Esophagus squamous epithelium (tissue), 5 donors: ENCODE data around the gene TEX47. TPM values are rescaled to one million over a fixed set of nuclear protein-coding genes. Genes with fewer than 3 reads are reported as not detected.

ENCODE experiments used
- DNase-seq: peaks from one replicate; lab custom pipeline; 2025; lab: John Stamatoyannopoulos, UW
- H3K27ac ChIP-seq, 4 donors: fragments of 200-600 bp; sonication (generic); one replicate each; pipeline ENCODE4 v1.5.1; 2016 to 2019; ENCODE audit warnings: mild to moderate bottlenecking in 1 of 4
- H3K27me3 ChIP-seq, 4 donors: fragments of 200-600 bp; sonication (generic); 1 replicate in 3 of 4; 2 replicates in 1 of 4; pipeline versions ENCODE4 v1.5.1 to v1.6.0; 2017 to 2021; ENCODE audit warnings: antibody characterized with exemption in 1 of 4
- H3K36me3 ChIP-seq, 3 donors: fragments of 200-600 bp; sonication (generic); one replicate each; pipeline ENCODE4 v1.5.1; 2016 to 2019
- H3K4me1 ChIP-seq, 3 donors: fragments of 200-600 bp; sonication (generic); one replicate each; pipeline ENCODE4 v1.5.1; 2017 to 2019
- H3K4me3 ChIP-seq, 4 donors: fragments of 200-600 bp; sonication (generic); 1 replicate in 3 of 4; 2 replicates in 1 of 4; pipeline ENCODE4 v1.5.1; 2016 to 2019; ENCODE audit warnings: mild to moderate bottlenecking in 2 of 4, moderate library complexity in 1 of 4
- H3K9me3 ChIP-seq, 3 donors: fragments of 200-600 bp; sonication (generic); one replicate each; pipeline ENCODE4 v1.5.1; 2016 to 2019
- POLR2A ChIP-seq, 4 donors: fragments of 450-650 bp; IDR thresholded peaks; one replicate each; pipeline ENCODE4 v1.6.1; 2017; ENCODE audit warnings: antibody characterized with exemption in 4 of 4, mild to moderate bottlenecking in 4 of 4, moderate library complexity in 3 of 4
- WGBS, 2 donors: methylation state at CpG; one replicate each; pipeline ENCODE4 v1.1.5; 2018; 5-methylcytosine and 5-hydroxymethylcytosine counted together
- intact Hi-C: fragments of 100-400 bp; cut with DNase I; formaldehyde crosslinking; loops from one replicate; pipeline ENCODE4 v1.15.0; 2022
- total RNA-seq, 4 donors: library from RNA; depleted of rRNA; stranded (reverse); fragments of >200 nt; gene quantifications; one replicate each; pipeline ENCODE4 v1.1.0, GENCODE V29; 2016
- TF ChIP-seq, protein P1 (sequence below), 6 experiments: fragments of 450-650 bp in 4 of 6; fragments of 200-600 bp in 2 of 6; sonication (generic) in 2 of 6; IDR thresholded peaks; one replicate each; pipeline ENCODE4 v1.5.1; 2016 to 2019; ENCODE audit warnings: antibody characterized with exemption in 6 of 6, mild to moderate bottlenecking in 4 of 6, moderate library complexity in 4 of 6
- donor health status: DM: yes; HTN: yes; CAD: no.

Gene TEX47
- total RNA-seq, 4 donors from 2014 or later: not detected

DNA sequence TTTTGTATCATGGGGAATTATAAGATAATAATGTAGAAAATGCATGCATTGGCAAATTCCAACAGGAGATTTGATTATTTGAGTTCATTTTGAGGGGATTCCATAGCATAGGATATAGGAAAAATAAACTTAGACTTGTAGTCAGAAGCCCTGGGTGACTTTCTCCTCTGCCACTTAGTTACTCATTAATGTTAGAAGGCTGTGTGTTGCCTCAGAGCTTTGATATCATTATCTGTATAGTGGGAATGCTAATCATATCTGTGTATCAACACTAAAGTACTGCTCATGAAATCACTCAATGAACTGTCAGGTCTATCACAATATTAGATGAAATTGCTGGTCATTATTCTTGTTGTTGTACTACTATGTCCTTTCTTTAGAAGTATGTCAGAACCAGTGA is 23.0 kb upstream of the TEX47 start:
- no peaks in the 10 kb centered on the region for H3K9me3 ChIP-seq
- no peak overlapping the region for H3K4me3 ChIP-seq
- no peaks in the 10 kb centered on the region for H3K4me1 ChIP-seq
- TF ChIP-seq POLR2A (IDR thresholded peaks at IDR 0.05): no peak
- TF ChIP-seq, protein P1, sequence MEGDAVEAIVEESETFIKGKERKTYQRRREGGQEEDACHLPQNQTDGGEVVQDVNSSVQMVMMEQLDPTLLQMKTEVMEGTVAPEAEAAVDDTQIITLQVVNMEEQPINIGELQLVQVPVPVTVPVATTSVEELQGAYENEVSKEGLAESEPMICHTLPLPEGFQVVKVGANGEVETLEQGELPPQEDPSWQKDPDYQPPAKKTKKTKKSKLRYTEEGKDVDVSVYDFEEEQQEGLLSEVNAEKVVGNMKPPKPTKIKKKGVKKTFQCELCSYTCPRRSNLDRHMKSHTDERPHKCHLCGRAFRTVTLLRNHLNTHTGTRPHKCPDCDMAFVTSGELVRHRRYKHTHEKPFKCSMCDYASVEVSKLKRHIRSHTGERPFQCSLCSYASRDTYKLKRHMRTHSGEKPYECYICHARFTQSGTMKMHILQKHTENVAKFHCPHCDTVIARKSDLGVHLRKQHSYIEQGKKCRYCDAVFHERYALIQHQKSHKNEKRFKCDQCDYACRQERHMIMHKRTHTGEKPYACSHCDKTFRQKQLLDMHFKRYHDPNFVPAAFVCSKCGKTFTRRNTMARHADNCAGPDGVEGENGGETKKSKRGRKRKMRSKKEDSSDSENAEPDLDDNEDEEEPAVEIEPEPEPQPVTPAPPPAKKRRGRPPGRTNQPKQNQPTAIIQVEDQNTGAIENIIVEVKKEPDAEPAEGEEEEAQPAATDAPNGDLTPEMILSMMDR (IDR thresholded peaks at IDR 0.05): no peak
- intact Hi-C loops: no loop called here
- H3K27me3 ChIP-seq: no peaks in the 10 kb centered on the region
- no peak overlapping the region for H3K27ac ChIP-seq
- H3K36me3 ChIP-seq: no peaks in the 10 kb centered on the region
- no peak for DNase-seq

DNA sequence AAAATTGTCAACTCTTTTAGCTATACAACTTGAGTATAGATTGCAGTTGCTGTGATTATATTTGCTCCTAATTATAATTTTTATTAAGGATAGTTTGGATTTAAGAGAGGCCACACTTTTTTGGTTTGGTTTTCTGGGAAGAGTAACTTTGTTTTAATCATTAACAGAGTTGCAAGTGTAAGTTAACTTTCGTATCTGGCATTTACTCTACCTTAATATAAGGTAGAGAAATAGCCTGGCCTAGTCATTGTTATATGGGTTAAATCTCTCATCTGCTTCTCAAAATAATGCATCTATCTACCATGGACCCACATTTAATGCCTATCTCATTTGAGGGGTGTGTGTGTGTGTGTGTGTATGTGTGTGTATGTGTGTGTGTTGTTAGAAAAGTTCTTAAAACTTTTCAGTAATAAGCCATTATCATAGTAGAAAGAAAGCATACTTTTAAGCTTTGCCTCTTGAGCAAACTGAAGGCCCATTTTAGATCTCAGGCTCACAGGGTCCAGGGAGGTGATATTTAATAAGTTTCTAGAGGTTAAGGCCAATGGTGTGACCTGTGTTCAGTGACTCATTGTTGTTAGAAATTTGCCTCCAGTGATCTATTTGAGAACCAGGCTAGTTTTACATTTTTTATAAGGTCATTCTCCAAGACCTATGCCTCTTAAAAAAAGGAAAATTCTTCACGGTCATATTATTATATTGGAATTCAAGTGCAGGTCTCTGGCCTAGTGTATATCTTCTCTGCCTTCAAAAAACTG is 10.9 kb upstream of the TEX47 start:
- Histone ChIP-seq H3K27me3 (no peaks in the 10 kb centered on the region), H3K27ac (no peak overlapping the region), H3K4me1 (no peaks in the 10 kb centered on the region), H3K9me3 (no peaks in the 10 kb centered on the region), H3K36me3 (no peaks in the 10 kb centered on the region), H3K4me3 (no peak overlapping the region)
- no peak for TF ChIP-seq POLR2A (IDR thresholded peaks at IDR 0.05)
- TF ChIP-seq, protein P1 (IDR thresholded peaks at IDR 0.05): no peak
- no peak for DNase-seq
- intact Hi-C loops: no loop called here
- 70 to 71% methylated on average over 2 of the region's 2 CpGs for WGBS, 2 donors

GRCh38 chr7:88801046-88801445 is 5.5 kb upstream of the TEX47 start:
- intact Hi-C loops: no loop called here
- WGBS, 2 donors: 62 to 67% methylated on average over 3 of the region's 3 CpGs
- no peak for DNase-seq

GRCh38 chr7:88792361-88792760 is 3.2 kb downstream of the TEX47 start:
- no peak for TF ChIP-seq POLR2A (IDR thresholded peaks at IDR 0.05)
- no peaks in the 10 kb centered on the region for H3K9me3 ChIP-seq
- H3K27me3 ChIP-seq: no peaks in the 10 kb centered on the region
- no peak for DNase-seq
- intact Hi-C loops: no loop called here
- H3K4me3 ChIP-seq: no peak overlapping the region
- WGBS, 2 donors: 43% methylated on average over 3 of the region's 3 CpGs
- no peaks in the 10 kb centered on the region for H3K36me3 ChIP-seq
- H3K27ac ChIP-seq: no peak overlapping the region
- no peaks in the 10 kb centered on the region for H3K4me1 ChIP-seq

More at GRCh38 chr7:88801046-88801445, 5.5 kb upstream of the TEX47 start:
- Histone ChIP-seq H3K4me1 (no peaks in the 10 kb centered on the region), H3K4me3 (no peak overlapping the region), H3K27ac (no peak overlapping the region), H3K36me3 (no peaks in the 10 kb centered on the region), H3K27me3 (no peaks in the 10 kb centered on the region), H3K9me3 (no peaks in the 10 kb centered on the region)
- no peak for TF ChIP-seq POLR2A (IDR thresholded peaks at IDR 0.05)
- TF ChIP-seq, protein P1 (IDR thresholded peaks at IDR 0.05): no peak

DNA sequence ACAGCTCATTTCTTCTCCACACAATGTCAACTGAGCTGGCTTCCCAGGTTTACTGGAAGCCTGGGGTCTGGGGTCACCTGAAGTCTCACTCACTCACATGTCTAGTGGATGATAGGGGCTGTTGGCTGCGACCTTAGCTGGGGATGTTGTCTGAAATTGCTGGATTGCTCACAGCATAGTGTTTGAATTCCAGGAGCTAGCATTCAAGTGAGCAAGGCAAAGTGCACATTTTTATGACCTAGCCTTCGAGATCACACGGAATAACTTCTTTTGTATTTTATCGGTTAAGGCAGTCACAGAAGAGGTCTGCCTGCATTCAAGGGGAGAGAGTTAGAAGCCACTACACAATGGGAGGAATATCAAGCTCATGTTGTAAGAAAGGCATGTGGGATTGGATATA is 3.6 kb downstream of the TEX47 start:
- Histone ChIP-seq H3K9me3 (no peaks in the 10 kb centered on the region), H3K4me1 (no peaks in the 10 kb centered on the region), H3K27me3 (no peaks in the 10 kb centered on the region), H3K4me3 (no peak overlapping the region), H3K36me3 (no peaks in the 10 kb centered on the region), H3K27ac (no peak overlapping the region)
- TF ChIP-seq, protein P1 (IDR thresholded peaks at IDR 0.05): no peak
- no peak for TF ChIP-seq POLR2A (IDR thresholded peaks at IDR 0.05)
- intact Hi-C loops: no loop called here
- WGBS, 2 donors: 51 to 62% methylated on average over 4 of the region's 4 CpGs
- DNase-seq: no peak
